ENCODE measurements around the gene CPLX4. TPM values are rescaled to one million over a fixed set of nuclear protein-coding genes. Genes with fewer than 3 reads are reported as not detected.

The CPLX4 gene
- total and polyA plus RNA-seq, 2 of the 13 experiments (the other 11 are each of a cell fraction or from before 2014, with no cell fraction given), result not detected

GRCh38 chr18:59358712-59359575, 40.5 kb upstream of the CPLX4 start, which contains the start of gene LMAN1 (continued):
- TF ChIP-seq ZBTB46 (CRISPR knock-in tag; IDR thresholded peaks at IDR 0.05; ENCODE audit: borderline replicate concordance), result no peak
- TF ChIP-seq JUN (CRISPR knock-in tag; IDR thresholded peaks at IDR 0.05), result no peak
- peak; percentile 81 for TF ChIP-seq GATAD1 (CRISPR knock-in tag; IDR thresholded peaks at IDR 0.05)
- TF ChIP-seq ZNF256 (CRISPR knock-in tag; conservative IDR thresholded peaks at IDR 0.05), result peak; percentile 71; the same call in 1 of the 2 replicates
- TF ChIP-seq ZNF224 (CRISPR knock-in tag; IDR thresholded peaks at IDR 0.05), result peak; percentile 73; the same call in 1 of the 2 replicates
- no peak; the same call in 1 of the 2 replicates for TF ChIP-seq ARID2 (CRISPR knock-in tag; IDR thresholded peaks at IDR 0.05; ENCODE audit: borderline replicate concordance)
- no peak for TF ChIP-seq TERF1 (CRISPR knock-in tag; IDR thresholded peaks at IDR 0.05)
- peak; percentile 81; the same call in 1 of the 2 replicates for TF ChIP-seq ZNF605 (CRISPR knock-in tag; IDR thresholded peaks at IDR 0.05)
- peak; percentile 66 for TF ChIP-seq ZNF350 (CRISPR knock-in tag; IDR thresholded peaks at IDR 0.05; ENCODE audit: borderline replicate concordance, low read depth)
- TF ChIP-seq TBL1XR1 (IDR thresholded peaks at IDR 0.05; ENCODE audit: borderline replicate concordance, low read length, partially characterized antibody), result no peak
- TF ChIP-seq HNF1A (IDR thresholded peaks at IDR 0.05; ENCODE audit: low read depth), result no peak
- no peak; the same call in 1 of the 2 replicates for TF ChIP-seq HNF1A (CRISPR knock-in tag; IDR thresholded peaks at IDR 0.05; ENCODE audit: borderline replicate concordance)
- no peak for TF ChIP-seq SETDB1 (CRISPR knock-in tag; IDR thresholded peaks at IDR 0.05; ENCODE audit: borderline replicate concordance)
- TF ChIP-seq TBP (CRISPR knock-in tag; IDR thresholded peaks at IDR 0.05), result no peak
- no peak for TF ChIP-seq GFI1 (CRISPR knock-in tag; IDR thresholded peaks at IDR 0.05; ENCODE audit: borderline replicate concordance)
- no peak for TF ChIP-seq PREB (CRISPR knock-in tag; IDR thresholded peaks at IDR 0.05)
- no peak for TF ChIP-seq MAFK (conservative IDR thresholded peaks at IDR 0.05 in 1 of 2, IDR thresholded peaks at IDR 0.05 in 1 of 2; ENCODE audit: low read length in 2 of 2)
- TF ChIP-seq IRF2 (CRISPR knock-in tag; IDR thresholded peaks at IDR 0.05), result peak; percentile 51; the same call in 1 of the 2 replicates
- 0 out of 2 replicates have a peak, but pooled peaks have one; percentile 5 for TF ChIP-seq MIER3 (CRISPR knock-in tag; IDR thresholded peaks at IDR 0.05; ENCODE audit: borderline replicate concordance)
- peak; percentile 29; the same call in 1 of the 2 replicates for TF ChIP-seq PITX1 (CRISPR knock-in tag; IDR thresholded peaks at IDR 0.05)
